K562 (cell line): ENCODE measurements around the gene COL20A1. TPM values are rescaled to one million over a fixed set of nuclear protein-coding genes. Genes with fewer than 3 reads are reported as not detected.
A peak's percentile ranks its signal among the peaks of the same experiment; 100 is the strongest.

Experiments
- ARHGAP35 ChIP-seq: fragments of 450-650 bp; IDR thresholded peaks from 2 replicates; pipeline ENCODE4 v1.6.1; 2018; ENCODE audit not compliant: partially characterized antibody
- ARID2 ChIP-seq: fragments of 450-650 bp; IDR thresholded peaks from 2 replicates; pipeline ENCODE4 v1.6.1; 2017; ENCODE audit warnings: antibody characterized with exemption, mild to moderate bottlenecking
- CHD1 ChIP-seq: fragments of 200-600 bp; sonication (generic); IDR thresholded peaks from one replicate; pipeline ENCODE4 v1.6.1; 2012; ENCODE audit warnings: mild to moderate bottlenecking, moderate library complexity, low read length, inconsistent platforms
- DEAF1 ChIP-seq: fragments of 450-650 bp; formaldehyde crosslinking; IDR thresholded peaks from 2 replicates; pipeline ENCODE4 v1.4.0; 2020; ENCODE audit warnings: mild to moderate bottlenecking, moderate library complexity
- E2F6 ChIP-seq, 2 experiments: IDR thresholded peaks; 2 replicates each; pipeline ENCODE4 v1.6.1; 2011; ENCODE audit warnings: borderline replicate concordance in 1 of 2, control low read depth in 1 of 2, low read depth in 1 of 2, low read length in 1 of 2, mild to moderate bottlenecking in 1 of 2, mixed read lengths in 1 of 2, moderate library complexity in 1 of 2; ENCODE audit not compliant: insufficient read depth in 1 of 2, insufficient read length in 1 of 2, poor library complexity in 1 of 2, severe bottlenecking in 1 of 2; ENCODE audit errors: extremely low read depth in 1 of 2
- ESRRB ChIP-seq: fragments of 250-450 bp; sonication (Bioruptor Pico); IDR thresholded peaks from 2 replicates; pipeline ENCODE4 v1.5.0; 2020; ENCODE audit warnings: mild to moderate bottlenecking, moderate library complexity, borderline replicate concordance
- FOXK2 ChIP-seq, 2 experiments: fragments of 450-650 bp; IDR thresholded peaks in 1 of 2; conservative IDR thresholded peaks in 1 of 2; 2 replicates each; pipeline ENCODE4 v1.6.1; 2016; ENCODE audit warnings: low read depth in 2 of 2, mild to moderate bottlenecking in 1 of 2
- KDM2B ChIP-seq: fragments of 250-450 bp; sonication (Bioruptor Pico); IDR thresholded peaks from 2 replicates; pipeline ENCODE4 v1.8.0; 2021; ENCODE audit warnings: mild to moderate bottlenecking, moderate library complexity
- PCBP1 ChIP-seq: fragments of 200-400 bp; formaldehyde crosslinking; IDR thresholded peaks from 2 replicates; pipeline ENCODE4 v1.6.1; 2018; ENCODE audit warnings: mild to moderate bottlenecking, low read depth, low read length; ENCODE audit not compliant: poor library complexity, severe bottlenecking
- PHF8 ChIP-seq: fragments of 200-600 bp; sonication (generic); IDR thresholded peaks from 2 replicates; pipeline ENCODE4 v1.6.1; 2012; ENCODE audit warnings: mixed run types, mild to moderate bottlenecking, inconsistent platforms, low read length, moderate library complexity, borderline replicate concordance
- RBM39 ChIP-seq: fragments of 200-400 bp; formaldehyde crosslinking; optimal IDR thresholded peaks from 2 replicates; pipeline ENCODE3; 2018; ENCODE audit warnings: low read depth, low read length
- RNF2 ChIP-seq: sonication (generic); IDR thresholded peaks from 2 replicates; pipeline ENCODE4 v1.6.1; 2016
- THRAP3 ChIP-seq: fragments of 450-650 bp; IDR thresholded peaks from 2 replicates; pipeline ENCODE4 v1.6.1; 2016; ENCODE audit warnings: mild to moderate bottlenecking, inconsistent platforms, borderline replicate concordance
- ZBTB26 ChIP-seq: fragments of 450-650 bp; formaldehyde crosslinking; IDR thresholded peaks from 2 replicates; pipeline ENCODE4 v1.4.0; 2022; ENCODE audit warnings: missing genetic modification characterization
- ZNF583 ChIP-seq: fragments of 250-450 bp; sonication (Bioruptor Pico); IDR thresholded peaks from 2 replicates; pipeline ENCODE4 v1.4.0; 2020
- ZNF592 ChIP-seq: fragments of 450-650 bp; IDR thresholded peaks from 2 replicates; pipeline ENCODE4 v1.6.1; 2017; ENCODE audit warnings: antibody characterized with exemption, mild to moderate bottlenecking
- ZSCAN29 ChIP-seq: fragments of 450-650 bp; IDR thresholded peaks from 2 replicates; pipeline ENCODE4 v1.6.1; 2017
- polyA plus RNA-seq, 8 experiments: library from polyadenylated mRNA; depleted of rRNA in 4 of 8; stranded (reverse) in 5 of 8; unstranded in 3 of 8; fragments of >200 nt; fragmentation: Nextera tagmentation in 2 of 8; fragmentation: Illumina TruSeq in 1 of 8; extraction: Ambion mirVana in 2 of 8; extraction: Trizol in 1 of 8; gene quantifications; 2 replicates each; pipeline versions ENCODE4 v1.2.1 to v1.2.3, GENCODE V29; 2011 to 2014; ENCODE audit warnings: inconsistent platforms in 1 of 8, missing spikeins in 1 of 8
- total RNA-seq, 7 experiments: library from RNA; depleted of rRNA in 6 of 7; stranded (reverse); fragments of >200 nt in 6 of 7; fragmentation: Illumina TruSeq in 2 of 7; extraction: Trizol in 2 of 7; gene quantifications; 2 replicates each; pipeline versions ENCODE4 v1.2.1 to v1.2.3, GENCODE V29; 2011 to 2021; ENCODE audit warnings: low replicate concordance in 1 of 7

The COL20A1 gene
- total and polyA plus RNA-seq, 9 of the 15 experiments (the other 6 are each of a cell fraction or from before 2014, with no cell fraction given): not detected

GRCh38 chr20:63264000-63264399 is 29.0 kb upstream of the COL20A1 start (continued):
- TF ChIP-seq ESRRB (CRISPR knock-in tag) (no peak), ARID2 (no peak), ZSCAN29 (no peak), KDM2B (CRISPR knock-in tag) (no peak), ZBTB26 (CRISPR knock-in tag) (no peak), PCBP1 (no peak), THRAP3 (no peak), FOXK2 (conservative IDR thresholded peaks at IDR 0.05 in 1 of 2, IDR thresholded peaks at IDR 0.05 in 1 of 2; ENCODE audit: low read depth in 2 of 2) (no peak), E2F6 (IDR thresholded peaks at IDR 0.05; ENCODE audit: borderline replicate concordance in 1 of 2, extremely low read depth in 1 of 2, insufficient read depth in 1 of 2, insufficient read length in 1 of 2, low read depth in 1 of 2, low read length in 1 of 2, poor library complexity in 1 of 2, severe bottlenecking in 1 of 2) (no peak), ARHGAP35 (no peak), CHD1 (no peak), ZNF583 (CRISPR knock-in tag) (peak; percentile 99), DEAF1 (CRISPR knock-in tag) (no peak), RBM39 (no peak), ZNF592 (peak; percentile 87), PHF8 (no peak), RNF2 (no peak)
